HG03460 (cell line): ENCODE data around the gene NECAB2.

Experiments used
- ATAC-seq: cut with Tn5 transposase; IDR thresholded peaks from one replicate; pipeline ENCODE4 v1.9.1; 2021; ENCODE audit not compliant: unreplicated experiment

The NECAB2 gene

GRCh38 chr16:83965444-83966152, 2.4 kb upstream of the NECAB2 start:
- ATAC-seq: no peak

GRCh38 chr16:83966153-83966696, 1.8 kb upstream of the NECAB2 start:
- no peak for ATAC-seq

- no peak for ATAC-seq
Measured at GRCh38 chr16:83967091-83967490, 953 bp upstream of the NECAB2 start.

GRCh38 chr16:83968306-83968851, 335 bp downstream of the NECAB2 start:
- no peak for ATAC-seq

GRCh38 chr16:83968891-83969649, 1.0 kb downstream of the NECAB2 start:
- no peak for ATAC-seq

- no peak for ATAC-seq
Measured at GRCh38 chr16:83969771-83970429, 1.9 kb downstream of the NECAB2 start.

GRCh38 chr16:83970430-83970815, 2.4 kb downstream of the NECAB2 start:
- no peak for ATAC-seq

GRCh38 chr16:83971165-83972130, 3.4 kb downstream of the NECAB2 start:
- no peak for ATAC-seq

GRCh38 chr16:83972256-83973008, 4.4 kb downstream of the NECAB2 start:
- ATAC-seq: no peak

- no peak for ATAC-seq
Measured at GRCh38 chr16:83973077-83973476, 5.0 kb downstream of the NECAB2 start.

GRCh38 chr16:83973581-83974385, 5.7 kb downstream of the NECAB2 start:
- ATAC-seq: no peak

GRCh38 chr16:83974475-83974874, 6.4 kb downstream of the NECAB2 start:
- no peak for ATAC-seq

GRCh38 chr16:83975590-83976260, 7.7 kb downstream of the NECAB2 start:
- no peak for ATAC-seq

- no peak for ATAC-seq
Measured at GRCh38 chr16:83977056-83977815, 9.2 kb downstream of the NECAB2 start.

- no peak for ATAC-seq
Measured at GRCh38 chr16:83978401-83978904, 10.4 kb downstream of the NECAB2 start.

- no peak for ATAC-seq
Measured at GRCh38 chr16:83979441-83979840, 11.4 kb downstream of the NECAB2 start.

- ATAC-seq: no peak
Measured at GRCh38 chr16:83980794-83981193, 12.8 kb downstream of the NECAB2 start.
